PFSK-1 (cell line): ENCODE measurements around the gene PAPPA2.

Source experiments
- FOXP2 ChIP-seq: optimal IDR thresholded peaks from 2 replicates; pipeline ENCODE3; 2011; ENCODE audit warnings: borderline replicate concordance, control low read depth, inconsistent platforms; ENCODE audit not compliant: insufficient read depth; ENCODE audit errors: extremely low read length, extremely low read depth
- POLR2AphosphoS5 ChIP-seq: IDR thresholded peaks from 2 replicates; pipeline ENCODE4 v1.6.1; 2012; ENCODE audit warnings: low read depth, mild to moderate bottlenecking, control low read depth, low read length, moderate library complexity
- SIN3A ChIP-seq: IDR thresholded peaks from 2 replicates; pipeline ENCODE4 v1.6.1; 2012; ENCODE audit warnings: mild to moderate bottlenecking, low read length, moderate library complexity, borderline replicate concordance; ENCODE audit not compliant: insufficient read depth
- TAF1 ChIP-seq: IDR thresholded peaks from 2 replicates; pipeline ENCODE4 v1.6.1; 2012; ENCODE audit warnings: low read length, control low read depth, borderline replicate concordance; ENCODE audit not compliant: insufficient read depth
- TF ChIP-seq, protein P1 (sequence below), 2 experiments: IDR thresholded peaks; 2 replicates each; pipeline versions ENCODE4 v1.6.1 to v1.8.0; 2011 to 2012; ENCODE audit warnings: low read depth in 2 of 2, low read length in 2 of 2, control low read depth in 1 of 2, inconsistent platforms in 1 of 2, mild to moderate bottlenecking in 1 of 2, moderate library complexity in 1 of 2; ENCODE audit not compliant: insufficient read depth in 1 of 2

The PAPPA2 gene

DNA sequence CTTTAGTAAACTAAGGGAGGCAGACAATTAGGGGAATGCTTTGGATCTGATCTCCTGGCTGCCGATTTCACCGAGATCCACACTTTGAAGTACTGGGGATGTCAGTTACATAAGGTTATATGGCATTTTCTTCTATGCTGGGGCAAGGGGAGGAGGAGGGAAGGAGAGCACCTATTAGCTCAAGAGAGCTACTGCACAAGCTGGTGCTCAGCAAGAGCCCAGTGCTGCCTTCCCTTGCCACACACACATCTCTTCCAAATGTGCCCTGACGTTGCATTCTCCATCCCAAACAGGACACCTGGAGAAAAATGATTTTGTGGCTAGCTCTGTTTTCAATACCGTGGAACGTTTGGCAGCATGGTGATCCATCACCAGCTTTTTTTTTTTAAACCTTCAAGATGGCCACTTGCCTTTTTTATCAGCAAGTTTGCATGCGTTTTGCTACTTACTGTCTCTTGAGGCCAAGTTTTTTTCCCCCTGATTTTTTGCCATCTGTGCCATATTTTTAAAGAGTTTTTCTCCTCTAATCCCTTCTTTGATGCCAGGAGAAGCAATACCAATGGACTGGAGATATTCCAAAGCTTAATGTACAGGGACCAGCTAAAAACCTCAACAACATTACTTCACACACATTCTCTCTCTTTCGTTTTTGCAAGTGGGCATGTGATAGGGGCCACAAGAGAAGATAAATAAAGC, 66.6 kb downstream of the PAPPA2 start:
- TF ChIP-seq SIN3A (no peak), FOXP2 (no peak), TAF1 (no peak), POLR2AphosphoS5 (no peak)
- TF ChIP-seq, protein P1, sequence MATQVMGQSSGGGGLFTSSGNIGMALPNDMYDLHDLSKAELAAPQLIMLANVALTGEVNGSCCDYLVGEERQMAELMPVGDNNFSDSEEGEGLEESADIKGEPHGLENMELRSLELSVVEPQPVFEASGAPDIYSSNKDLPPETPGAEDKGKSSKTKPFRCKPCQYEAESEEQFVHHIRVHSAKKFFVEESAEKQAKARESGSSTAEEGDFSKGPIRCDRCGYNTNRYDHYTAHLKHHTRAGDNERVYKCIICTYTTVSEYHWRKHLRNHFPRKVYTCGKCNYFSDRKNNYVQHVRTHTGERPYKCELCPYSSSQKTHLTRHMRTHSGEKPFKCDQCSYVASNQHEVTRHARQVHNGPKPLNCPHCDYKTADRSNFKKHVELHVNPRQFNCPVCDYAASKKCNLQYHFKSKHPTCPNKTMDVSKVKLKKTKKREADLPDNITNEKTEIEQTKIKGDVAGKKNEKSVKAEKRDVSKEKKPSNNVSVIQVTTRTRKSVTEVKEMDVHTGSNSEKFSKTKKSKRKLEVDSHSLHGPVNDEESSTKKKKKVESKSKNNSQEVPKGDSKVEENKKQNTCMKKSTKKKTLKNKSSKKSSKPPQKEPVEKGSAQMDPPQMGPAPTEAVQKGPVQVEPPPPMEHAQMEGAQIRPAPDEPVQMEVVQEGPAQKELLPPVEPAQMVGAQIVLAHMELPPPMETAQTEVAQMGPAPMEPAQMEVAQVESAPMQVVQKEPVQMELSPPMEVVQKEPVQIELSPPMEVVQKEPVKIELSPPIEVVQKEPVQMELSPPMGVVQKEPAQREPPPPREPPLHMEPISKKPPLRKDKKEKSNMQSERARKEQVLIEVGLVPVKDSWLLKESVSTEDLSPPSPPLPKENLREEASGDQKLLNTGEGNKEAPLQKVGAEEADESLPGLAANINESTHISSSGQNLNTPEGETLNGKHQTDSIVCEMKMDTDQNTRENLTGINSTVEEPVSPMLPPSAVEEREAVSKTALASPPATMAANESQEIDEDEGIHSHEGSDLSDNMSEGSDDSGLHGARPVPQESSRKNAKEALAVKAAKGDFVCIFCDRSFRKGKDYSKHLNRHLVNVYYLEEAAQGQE (IDR thresholded peaks at IDR 0.05; ENCODE audit: insufficient read depth in 1 of 2, low read depth in 2 of 2, low read length in 2 of 2), result no peak

DNA sequence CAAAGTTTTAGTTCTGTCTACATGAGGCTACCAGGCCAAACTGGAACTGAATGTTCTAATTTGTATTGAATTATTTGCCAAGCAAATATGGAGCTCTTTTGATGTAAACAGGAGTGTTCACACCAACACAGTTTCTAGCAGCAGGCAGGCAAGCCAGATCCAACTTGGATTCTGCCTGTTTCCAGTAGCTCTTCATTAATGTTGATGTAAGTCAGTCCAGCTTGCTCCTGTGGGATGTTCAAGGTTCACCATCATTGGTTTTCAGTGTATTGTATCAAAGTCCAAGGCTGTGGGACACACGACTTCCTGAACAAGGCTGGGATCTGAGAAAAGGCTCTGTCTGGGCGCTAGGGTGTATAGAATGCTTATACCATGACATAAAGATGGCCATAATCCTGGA, 68.1 kb downstream of the PAPPA2 start:
- TF ChIP-seq SIN3A (no peak), POLR2AphosphoS5 (no peak), TAF1 (no peak), FOXP2 (no peak)
- TF ChIP-seq, protein P1 (IDR thresholded peaks at IDR 0.05; ENCODE audit: insufficient read depth in 1 of 2, low read depth in 2 of 2, low read length in 2 of 2), result no peak

DNA sequence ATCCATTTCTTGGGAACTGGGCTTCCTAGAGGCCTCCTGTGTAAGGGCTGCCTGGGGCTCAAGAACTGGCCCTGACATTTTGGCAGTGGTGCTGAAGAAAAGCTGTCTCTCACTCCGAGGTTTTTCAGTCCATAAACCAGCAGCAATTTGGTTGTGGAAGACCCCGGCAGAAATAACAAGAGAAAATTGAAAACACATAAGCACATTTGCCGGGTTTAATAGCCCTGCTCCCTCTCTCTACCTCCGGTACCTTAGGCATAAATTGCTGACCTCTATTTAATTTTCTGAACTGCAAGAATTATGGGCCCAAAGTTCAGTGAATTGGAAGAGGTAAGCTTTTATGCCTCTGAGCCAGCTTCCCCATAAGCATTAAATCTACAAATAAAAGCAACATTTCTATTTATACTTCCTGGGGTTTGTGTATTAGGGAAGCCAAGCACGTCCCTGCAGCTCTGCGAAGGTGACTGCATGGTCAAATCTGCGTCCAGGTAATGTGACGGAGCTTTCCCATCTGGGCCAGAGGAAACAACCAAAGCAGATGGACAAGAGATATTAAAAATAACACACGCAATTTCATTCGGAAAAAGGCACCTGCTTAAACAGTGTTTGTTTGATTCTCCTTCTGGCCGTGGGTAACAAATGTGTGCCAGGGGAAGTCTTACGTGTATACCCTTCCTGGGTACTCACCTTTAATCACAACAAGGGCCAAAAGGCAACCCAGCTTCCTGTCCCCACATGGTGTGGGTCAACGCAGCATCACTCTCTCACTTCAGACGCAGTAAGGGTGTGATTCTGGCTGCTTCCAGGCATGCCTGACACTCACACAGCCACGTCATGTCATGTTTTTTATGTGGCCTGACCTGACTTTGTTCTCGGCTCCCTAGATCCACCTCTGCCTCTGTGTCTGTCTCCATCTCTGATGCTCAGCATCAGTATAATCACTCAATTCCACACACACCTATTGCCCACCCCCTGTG, 69.2 kb downstream of the PAPPA2 start:
- TF ChIP-seq SIN3A (no peak), TAF1 (no peak)
- TF ChIP-seq, protein P1 (IDR thresholded peaks at IDR 0.05; ENCODE audit: insufficient read depth in 1 of 2, low read depth in 2 of 2, low read length in 2 of 2), result no peak

DNA sequence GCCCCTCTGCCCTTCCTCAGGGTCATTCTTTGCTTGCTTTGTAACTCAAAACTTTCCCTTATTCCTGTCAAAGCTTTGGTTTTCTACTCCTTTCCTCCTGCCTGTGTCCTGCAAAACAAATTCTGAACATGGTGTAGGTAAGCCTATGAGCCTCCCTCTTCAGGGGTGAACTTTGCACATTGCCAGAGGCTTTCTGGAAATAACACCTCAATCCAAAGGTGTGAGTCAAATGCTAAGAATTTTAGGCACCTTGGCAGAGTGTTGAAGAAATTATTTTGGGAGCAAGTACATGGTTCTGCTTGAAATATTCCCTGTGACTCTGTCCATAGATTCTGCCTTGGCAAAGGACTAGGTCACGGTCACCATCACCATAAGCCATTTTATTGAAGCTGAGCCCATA, 70.0 kb downstream of the PAPPA2 start:
- TF ChIP-seq FOXP2, result no peak
- TF ChIP-seq TAF1, result no peak
- no peak for TF ChIP-seq SIN3A
- TF ChIP-seq POLR2AphosphoS5, result no peak
- TF ChIP-seq, protein P1 (IDR thresholded peaks at IDR 0.05; ENCODE audit: insufficient read depth in 1 of 2, low read depth in 2 of 2, low read length in 2 of 2), result no peak
